Ovary (tissue), 10 donors: Measurements from ENCODE around the gene SSR4. TPM values are rescaled to one million over a fixed set of nuclear protein-coding genes. Genes with fewer than 3 reads are reported as not detected.
"Not testable (repeated sequence)": the region's sequence is repeated elsewhere in the genome, so short reads cannot be mapped to it uniquely, and the experiment has no call there.

ENCODE experiments used
- DNase-seq, 5 donors: peaks; one replicate each; pipeline ENCODE4 v3.0.0-alpha.2; 2019 to 2020
- H3K27ac ChIP-seq, 2 donors: fragments of 200-600 bp; one replicate each; pipeline versions ENCODE4 v1.5.1 to v1.8.0; 2019 to 2022
- H3K27me3 ChIP-seq: fragments of 200-600 bp; one replicate; pipeline ENCODE4 v1.8.0; 2022
- H3K36me3 ChIP-seq: fragments of 200-600 bp; sonication (generic); one replicate; pipeline ENCODE4 v1.5.1; 2019
- H3K4me1 ChIP-seq: one replicate; pipeline ENCODE4 v1.8.1; 2013; ENCODE audit warnings: mild to moderate bottlenecking, moderate library complexity; ENCODE audit not compliant: insufficient read depth
- H3K4me3 ChIP-seq: fragments of 200-600 bp; sonication (generic); one replicate; pipeline ENCODE4 v1.5.1; 2017
- H3K9me3 ChIP-seq, 2 donors: fragments of 200-600 bp in 1 of 2; sonication (generic) in 1 of 2; one replicate each; pipeline versions ENCODE4 v1.5.1 to v1.8.1; 2013 to 2019; ENCODE audit warnings: mild to moderate bottlenecking in 1 of 2, moderate library complexity in 1 of 2
- CTCF ChIP-seq, 3 donors: fragments of 450-650 bp in 2 of 3; fragments of 200-600 bp in 1 of 3; IDR thresholded peaks; one replicate each; pipeline versions ENCODE4 v1.5.1 to v1.8.0; 2016 to 2022; ENCODE audit warnings: antibody characterized with exemption in 3 of 3, mild to moderate bottlenecking in 1 of 3
- EP300 ChIP-seq: sonication (generic); formaldehyde crosslinking; IDR thresholded peaks from one replicate; pipeline ENCODE4 v1.6.1; 2017; ENCODE audit warnings: antibody characterized with exemption
- POLR2A ChIP-seq: fragments of 450-650 bp; IDR thresholded peaks from one replicate; pipeline ENCODE4 v1.6.1; 2017; ENCODE audit warnings: antibody characterized with exemption, mild to moderate bottlenecking, moderate library complexity
- WGBS, 3 donors: extraction: QIAGEN DNeasy Blood & Tissue Kit in 1 of 3; methylation state at CpG; one replicate each; pipeline versions ENCODE4 v1.1.5 to v1.1.7; 2013 to 2017; 5-methylcytosine and 5-hydroxymethylcytosine counted together
- intact Hi-C, 4 donors: fragments of 100-400 bp; cut with DNase I; formaldehyde crosslinking; loops; one replicate each; pipeline versions ENCODE4 v1.11.0 to v1.15.1; 2022 to 2023
- long read RNA-seq, 3 donors: library from polyadenylated mRNA in 2 of 3; unstranded in 2 of 3; transcript quantifications; one replicate each; pipeline ENCODE4 v2.0.0 and lab custom pipeline, GENCODE V29; 2021 to 2026
- polyA plus RNA-seq, 2 donors: library from polyadenylated mRNA; stranded (reverse); fragments of 200-250 nt in 1 of 2; fragments of 350-450 nt in 1 of 2; fragmentation: Illumina TruSeq in 1 of 2; extraction: RNeasy Lipid Tissue Mini Kit (QIAGEN cat#74804) in 1 of 2; gene quantifications; one replicate each; pipeline ENCODE4 v1.2.3, GENCODE V29; 2013 to 2014
- total RNA-seq, 7 donors: library from RNA; depleted of rRNA in 2 of 7; stranded (reverse); fragments of >200 nt in 2 of 7; fragmentation: NEBNext Ultra II Directional in 3 of 7; extraction: Animal tissue kit (Norgen Biotek cat#: 25700) in 3 of 7; gene quantifications; one replicate each; pipeline versions ENCODE4 v1.1.0 to v1.2.4, GENCODE V29; 2016 to 2023
- donor health status: DM: no; HTN: no; CAD: no; lungs with moderate emphysema.
- donor health status: DM: no; HTN: no; CAD: no.
- donor health status: Bipolar disorder and iron deficiency.
- donor health status: DM: yes; HTN: yes; CAD: no.
- donor health status: DM: no; HTN: no; CAD: no.
- donor health status: DM: yes; HTN: yes; CAD: no.

Gene SSR4
- total RNA-seq: 100 to 1,000 TPM; 123 to 181 (median 155) TPM
- polyA plus RNA-seq: 100 to 1,000 TPM; 120 to 261 TPM
- long read RNA-seq, donor 1, transcript SSR4-203 (6 exons, 643 nt): major isoform, 42 of 48 reads
- long read RNA-seq, donor 1, partial matches to known transcripts: 2 of 48 reads
- long read RNA-seq, donor 1, other reads (novel, unspliced or antisense): 1 of 48 reads
- long read RNA-seq, donor 2, transcript SSR4-203 (6 exons, 643 nt): major isoform, 97 of 133 reads
- long read RNA-seq, donor 2, transcript SSR4-201 (7 exons, 1,671 nt): minor isoform, 31 of 133 reads
- long read RNA-seq, donor 2, partial matches to known transcripts: 0 of 133 reads
- long read RNA-seq, donor 2, other reads (novel, unspliced or antisense): 0 of 133 reads
- long read RNA-seq, donor 3, transcript SSR4-203 (6 exons, 643 nt): major isoform, 85 of 120 reads
- long read RNA-seq, donor 3, partial matches to known transcripts: 25 of 120 reads
- long read RNA-seq, donor 3, other reads (novel, unspliced or antisense): 3 of 120 reads

GRCh38 chrX:153794018-153794896 lies at the start of gene SSR4, which contains the start of gene IDH3G:
Gene SSR4, plus strand, starts transcription at chrX:153794668. Its CDS starts 20 bp downstream, at chrX:153794688.
Gene IDH3G, minus strand, starts transcription at chrX:153794375. Its CDS starts 49 bp downstream, at chrX:153794326.
- Histone ChIP-seq H3K4me1 (peaks cover 5% of the 10 kb centered on the region), H3K4me3 (peak within 1 kb of the TSS; percentile 55), H3K9me3 (no peaks in the 10 kb centered on the region), H3K27me3 (no peaks in the 10 kb centered on the region), H3K36me3 (no peaks in the 10 kb centered on the region), H3K27ac (peak within 1 kb of the TSS; percentile 94)
- WGBS, 3 donors: 27 to 42% (median 35%) methylated on average over 73 to 92 of the region's 92 CpGs
- intact Hi-C loops: loop anchor here in 1 of 4 donors (10.0 kb wide), 1 partner anchor 271 kb away; no protein-coding TSS in a partner anchor
- DNase-seq: peak; percentile 89 to 95 (median 94)
- TF ChIP-seq POLR2A (peak; percentile 33), CTCF (IDR thresholded peaks at IDR 0.05) (no peak), EP300 (no peak)

- H3K27me3 ChIP-seq, H3K4me1 ChIP-seq, H3K4me3 ChIP-seq, H3K36me3 ChIP-seq, H3K9me3 ChIP-seq, H3K27ac ChIP-seq, DNase-seq, intact Hi-C loops: not testable (repeated sequence)
- WGBS, 3 donors: 41 to 64% (median 55%) methylated on average over 12 of the region's 12 CpGs
Measured at GRCh38 chrX:153745067-153745433, 49.4 kb upstream of the SSR4 start.

- Histone ChIP-seq H3K27ac (no peak overlapping the region), H3K36me3 (no peaks in the 10 kb centered on the region), H3K27me3 (no peaks in the 10 kb centered on the region), H3K9me3 (no peaks in the 10 kb centered on the region), H3K4me1 (peaks cover 2% of the 10 kb centered on the region), H3K4me3 (no peak overlapping the region)
- WGBS, 3 donors: 68 to 84% (median 74%) methylated on average over 3 of the region's 3 CpGs
- no peak for DNase-seq
- no peak for TF ChIP-seq CTCF (IDR thresholded peaks at IDR 0.05)
- no peak for TF ChIP-seq EP300
- no peak for TF ChIP-seq POLR2A
- intact Hi-C loops: no loop called here
Measured at GRCh38 chrX:153746359-153746758, 48.1 kb upstream of the SSR4 start.

GRCh38 chrX:153746991-153747390 lies 47.5 kb upstream of the SSR4 start:
- H3K27me3 ChIP-seq, DNase-seq, H3K9me3 ChIP-seq, H3K36me3 ChIP-seq, H3K4me1 ChIP-seq, H3K4me3 ChIP-seq, intact Hi-C loops, H3K27ac ChIP-seq: not testable (repeated sequence)
- 58 to 72% (median 65%) methylated on average over 6 of the region's 6 CpGs for WGBS, 3 donors

- H3K27ac ChIP-seq, H3K4me1 ChIP-seq, H3K27me3 ChIP-seq, H3K9me3 ChIP-seq, H3K36me3 ChIP-seq, intact Hi-C loops, H3K4me3 ChIP-seq: not testable (repeated sequence)
- 53 to 63% (median 53%) methylated on average over 7 of the region's 7 CpGs for WGBS, 3 donors
- DNase-seq: peak in 1 of 5 donors; percentile 41
Measured at GRCh38 chrX:153749017-153749416, 45.5 kb upstream of the SSR4 start.
